ENCODE data around the gene KLHL42.
"Not testable (repeated sequence)": the region's sequence is repeated elsewhere in the genome, so short reads cannot be mapped to it uniquely, and the experiment has no call there.

KLHL42 gene, protein sequence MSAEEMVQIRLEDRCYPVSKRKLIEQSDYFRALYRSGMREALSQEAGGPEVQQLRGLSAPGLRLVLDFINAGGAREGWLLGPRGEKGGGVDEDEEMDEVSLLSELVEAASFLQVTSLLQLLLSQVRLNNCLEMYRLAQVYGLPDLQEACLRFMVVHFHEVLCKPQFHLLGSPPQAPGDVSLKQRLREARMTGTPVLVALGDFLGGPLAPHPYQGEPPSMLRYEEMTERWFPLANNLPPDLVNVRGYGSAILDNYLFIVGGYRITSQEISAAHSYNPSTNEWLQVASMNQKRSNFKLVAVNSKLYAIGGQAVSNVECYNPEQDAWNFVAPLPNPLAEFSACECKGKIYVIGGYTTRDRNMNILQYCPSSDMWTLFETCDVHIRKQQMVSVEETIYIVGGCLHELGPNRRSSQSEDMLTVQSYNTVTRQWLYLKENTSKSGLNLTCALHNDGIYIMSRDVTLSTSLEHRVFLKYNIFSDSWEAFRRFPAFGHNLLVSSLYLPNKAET

GRCh38 chr12:27779920-27780611 lies at the start of gene KLHL42, which contains the start of gene MANSC4:
KLHL42 (plus strand) TSS chr12:27780233; CDS start chr12:27780331, 98 bp downstream.
MANSC4 (minus strand) TSS chr12:27780236; CDS start chr12:27771276, 8,960 bp downstream.
- no peak for FAIRE-seq

DNA sequence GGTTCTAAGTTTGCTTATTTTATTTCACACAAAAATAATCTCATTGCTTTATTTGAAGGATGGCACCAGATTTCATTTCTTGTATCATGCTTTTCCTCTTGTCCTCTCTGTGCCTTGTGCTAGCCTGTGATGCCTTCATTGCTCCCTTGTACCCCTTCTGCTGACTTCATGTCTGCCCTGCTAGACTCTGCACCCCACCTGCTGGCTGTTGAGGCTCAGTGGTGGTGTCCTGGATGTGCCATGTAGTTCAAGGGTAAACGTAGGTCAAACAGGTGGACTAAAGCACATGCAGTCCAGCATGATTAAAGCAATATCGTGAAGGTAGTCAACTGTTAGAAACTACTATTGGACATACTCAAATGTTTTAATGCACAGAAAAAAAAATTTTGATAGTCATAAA lies 47.8 kb upstream of the KLHL42 start:
- FAIRE-seq = peak; percentile 32

DNA sequence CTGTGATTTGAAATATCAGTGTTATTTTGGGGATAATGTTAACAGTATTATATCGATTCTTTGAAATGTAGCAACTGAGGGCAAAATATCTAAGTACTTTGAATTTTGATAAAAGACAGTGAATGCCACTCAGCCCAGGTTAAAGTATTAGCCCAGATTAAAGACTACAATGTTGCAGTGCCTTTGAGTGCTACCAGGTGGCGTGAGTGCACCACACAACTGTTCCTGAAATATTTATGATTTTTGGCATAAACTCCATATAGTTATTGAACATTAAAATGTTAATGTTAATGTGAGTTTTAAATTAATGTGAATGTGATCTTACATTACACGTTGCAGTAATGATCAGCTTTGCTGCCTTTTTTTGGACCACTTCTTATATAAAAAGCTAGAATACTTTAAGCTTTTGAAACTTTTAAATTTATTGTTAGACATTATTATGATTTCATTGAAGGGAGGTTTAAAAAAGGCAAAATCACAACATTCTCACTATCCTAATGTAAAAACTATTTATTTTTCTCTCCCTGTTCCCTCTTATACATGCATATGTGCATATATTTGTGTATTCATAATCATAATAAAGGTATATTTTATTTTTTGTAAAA lies 46.9 kb upstream of the KLHL42 start:
- FAIRE-seq = peak; percentile 96

DNA sequence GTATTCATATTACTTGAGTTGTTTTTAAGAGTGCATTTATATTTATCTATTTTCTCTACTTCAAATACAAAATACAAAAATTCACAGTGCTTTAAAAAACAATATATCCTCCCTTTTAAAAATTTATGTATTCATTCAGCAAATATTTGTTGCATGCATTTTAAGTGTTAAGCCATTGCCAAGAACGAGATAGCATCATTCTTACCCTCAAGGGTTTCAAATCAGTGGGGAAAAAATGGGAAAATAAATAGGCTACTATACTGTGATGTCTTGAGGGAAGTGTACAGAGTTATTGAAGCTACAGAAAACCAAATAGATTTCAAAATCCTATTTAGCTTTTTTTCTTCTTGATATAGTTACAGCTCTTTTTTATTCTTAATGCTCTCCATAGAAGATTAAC lies 46.2 kb upstream of the KLHL42 start:
- no peak for FAIRE-seq

DNA sequence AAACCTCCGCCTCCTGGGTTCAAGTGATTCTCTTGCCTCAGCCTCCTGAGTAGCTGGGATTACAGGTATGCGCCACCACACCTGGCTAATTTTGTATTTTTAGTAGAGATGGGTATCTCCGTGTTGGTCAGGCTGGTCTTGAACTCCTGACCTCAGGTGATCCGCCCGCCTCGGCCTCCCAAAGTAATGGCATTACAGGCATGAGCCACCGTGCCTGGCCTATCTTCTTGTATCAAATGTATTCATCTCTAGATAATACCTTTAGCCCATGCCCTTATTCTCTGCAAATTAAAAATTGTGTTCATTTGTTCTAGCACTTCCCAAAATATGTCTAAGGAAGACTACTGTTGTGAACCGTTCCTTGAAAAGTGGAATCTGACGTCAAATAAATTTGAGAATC lies 45.7 kb upstream of the KLHL42 start:
- not testable (repeated sequence) for FAIRE-seq

- FAIRE-seq = no peak
Observed at GRCh38 chr12:27743601-27744000, 36.4 kb upstream of the KLHL42 start.

GRCh38 chr12:27745734-27746133 lies 34.3 kb upstream of the KLHL42 start:
- not testable (repeated sequence) for FAIRE-seq

DNA sequence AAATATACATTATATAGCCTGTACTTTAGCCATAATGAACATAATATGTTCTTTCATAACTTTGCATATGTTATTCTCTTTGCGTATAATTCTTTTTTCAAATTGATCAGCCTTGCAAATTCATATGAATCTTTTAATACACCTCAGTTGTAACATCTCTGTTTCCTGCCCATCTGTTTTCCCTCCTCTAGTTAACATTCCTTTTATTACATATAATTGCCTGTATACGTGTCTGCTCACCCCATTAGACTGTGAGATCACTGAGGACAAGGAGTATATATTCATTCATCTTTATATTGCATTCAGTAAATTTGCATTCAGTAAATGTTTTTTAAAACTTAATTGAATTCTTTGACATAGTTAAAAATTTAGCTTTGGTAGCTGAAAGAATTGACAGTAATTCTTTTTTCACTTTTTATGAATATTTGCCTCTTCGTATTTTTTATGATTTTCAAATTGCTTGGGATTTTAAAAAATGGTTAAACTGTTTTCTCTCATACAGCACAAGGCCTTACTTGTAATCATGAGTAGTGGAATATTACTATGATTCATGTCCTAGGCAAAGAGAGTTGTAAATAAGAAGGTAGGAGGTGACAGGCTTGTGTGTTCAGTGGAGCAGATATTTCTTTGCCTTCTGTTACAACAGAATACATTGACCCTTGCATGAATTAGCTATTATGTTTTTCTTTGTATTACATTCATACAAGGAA lies 32.8 kb upstream of the KLHL42 start:
- FAIRE-seq = no peak

- FAIRE-seq = no peak
Observed at GRCh38 chr12:27751386-27752047, 28.5 kb upstream of the KLHL42 start.

DNA sequence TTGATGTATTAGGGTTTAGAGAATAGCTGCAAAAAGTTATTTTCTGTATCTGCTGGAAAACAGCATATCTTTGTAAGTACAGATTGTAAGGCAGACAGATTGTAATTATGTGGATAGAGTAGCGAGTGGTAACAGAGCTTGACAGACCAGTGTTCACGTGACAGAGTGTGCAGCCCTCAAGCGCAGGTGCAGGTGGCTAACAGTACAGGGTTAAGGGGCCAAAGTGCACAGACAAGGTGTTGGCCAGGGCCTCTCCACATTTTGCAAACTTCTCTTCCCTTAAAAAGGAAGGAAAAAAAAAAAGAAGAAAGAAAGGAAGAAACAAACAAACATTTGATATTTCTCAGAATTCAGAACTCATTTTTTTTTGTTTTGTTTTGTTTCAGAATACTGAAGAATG lies 25.2 kb upstream of the KLHL42 start:
- no peak for FAIRE-seq

DNA sequence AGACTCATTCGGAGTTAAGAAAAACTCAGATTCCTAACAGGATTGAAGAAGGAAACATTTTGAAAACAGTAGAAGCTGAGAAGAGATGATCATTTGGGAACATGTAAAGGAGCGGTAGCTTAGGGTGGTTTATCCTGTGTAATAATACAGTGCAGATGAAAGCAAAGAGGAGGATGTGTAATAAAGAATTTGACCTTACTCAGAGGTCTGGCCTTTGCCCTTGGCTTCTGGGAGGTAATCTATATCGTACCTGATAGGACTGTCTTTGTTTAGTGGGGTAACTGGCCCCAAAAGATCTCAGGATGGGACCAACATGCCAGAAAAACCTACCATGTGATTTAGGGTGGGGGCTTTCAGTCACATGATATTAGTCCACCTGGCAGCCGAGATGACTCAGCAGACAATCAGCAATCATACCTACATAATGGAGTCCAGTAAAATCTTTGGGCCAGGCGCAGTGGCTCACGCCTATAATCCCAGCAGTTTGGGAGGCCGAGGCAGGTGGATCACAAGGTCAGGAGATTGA lies 23.3 kb upstream of the KLHL42 start:
- no peak for FAIRE-seq

- no peak for FAIRE-seq
Observed at GRCh38 chr12:27762757-27763156, 17.3 kb upstream of the KLHL42 start.

DNA sequence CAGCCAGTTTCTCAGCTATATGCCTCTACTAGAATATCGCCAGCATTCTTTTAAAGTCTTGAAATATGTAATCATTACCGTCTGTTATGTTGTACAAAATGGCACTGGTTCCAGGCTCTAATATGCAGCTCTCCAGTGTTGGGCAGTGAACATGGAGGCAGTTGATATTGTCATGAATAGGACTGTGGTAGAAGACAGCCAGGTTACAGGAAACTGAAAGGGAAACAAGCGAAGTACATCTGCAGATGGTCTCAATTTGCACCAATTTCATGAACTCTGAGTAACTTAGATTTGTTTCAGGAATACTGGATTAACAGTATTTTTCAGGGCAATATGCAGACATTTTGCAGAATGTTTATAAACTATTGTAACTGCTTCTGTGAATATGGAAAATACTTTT lies 13.4 kb upstream of the KLHL42 start:
- FAIRE-seq = no peak

DNA sequence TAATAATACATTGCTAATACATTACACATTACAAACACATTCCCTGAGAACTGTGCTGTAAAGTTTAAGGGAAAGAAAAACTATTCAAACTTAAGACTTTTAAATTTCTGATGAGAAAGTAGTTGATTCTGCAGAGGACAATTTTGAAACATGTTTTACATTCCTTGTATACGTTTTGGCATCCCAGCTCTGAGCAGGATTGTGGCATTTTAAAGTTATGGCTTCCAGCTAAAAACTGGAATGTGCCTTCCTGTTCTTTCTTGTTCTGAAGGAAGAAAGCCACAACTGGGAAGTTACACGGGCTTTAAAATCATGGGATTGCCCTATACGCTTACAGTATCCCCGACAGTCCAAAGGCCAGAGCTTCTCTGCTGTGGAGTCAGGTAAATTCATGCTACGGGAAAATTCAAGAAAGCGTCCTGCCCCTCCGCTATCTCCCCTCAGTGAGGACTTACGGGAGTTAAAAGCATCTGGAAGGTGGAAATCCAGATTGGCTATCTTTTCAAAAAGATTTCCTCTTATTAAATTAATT lies 10.8 kb upstream of the KLHL42 start:
- FAIRE-seq = no peak

DNA sequence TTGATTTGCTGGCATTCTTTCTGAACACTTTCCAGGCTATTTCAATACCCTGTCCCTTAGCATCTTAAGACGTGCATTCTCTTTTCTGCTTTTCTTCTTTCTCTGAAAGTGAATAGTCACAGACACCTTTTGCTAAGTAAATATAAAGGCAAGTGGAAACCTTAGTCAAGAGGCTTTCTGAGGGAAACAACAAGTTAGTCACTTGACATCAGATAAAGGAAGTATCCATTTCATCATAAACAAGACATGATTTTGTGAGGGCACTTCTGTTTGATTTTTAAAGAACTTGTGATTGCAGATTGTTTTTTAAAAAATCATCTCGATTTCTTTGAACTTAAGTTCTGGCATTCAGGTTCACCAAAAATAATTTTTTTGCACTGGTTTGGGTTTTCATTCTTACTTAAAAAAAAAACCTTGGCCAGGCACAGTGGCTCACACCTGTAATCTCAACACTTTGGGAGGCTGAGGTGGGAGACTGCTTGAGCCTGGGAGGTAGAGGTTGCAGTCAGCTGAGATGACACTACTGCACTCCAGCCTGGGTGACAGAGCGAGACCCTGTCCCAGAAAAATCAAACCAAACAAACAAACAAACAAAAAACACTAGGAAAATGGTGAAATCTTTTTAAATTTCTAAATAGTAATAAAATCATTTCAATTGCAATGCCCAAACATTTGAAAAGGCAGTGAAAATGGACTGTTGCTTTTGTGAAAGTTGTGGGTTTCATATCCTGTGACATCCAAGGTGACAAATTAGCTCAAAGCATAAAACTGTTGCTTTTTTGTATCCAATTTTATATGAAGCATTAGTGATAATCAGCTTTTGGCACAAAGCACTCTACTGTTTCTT lies 8.3 kb upstream of the KLHL42 start:
- no peak for FAIRE-seq

DNA sequence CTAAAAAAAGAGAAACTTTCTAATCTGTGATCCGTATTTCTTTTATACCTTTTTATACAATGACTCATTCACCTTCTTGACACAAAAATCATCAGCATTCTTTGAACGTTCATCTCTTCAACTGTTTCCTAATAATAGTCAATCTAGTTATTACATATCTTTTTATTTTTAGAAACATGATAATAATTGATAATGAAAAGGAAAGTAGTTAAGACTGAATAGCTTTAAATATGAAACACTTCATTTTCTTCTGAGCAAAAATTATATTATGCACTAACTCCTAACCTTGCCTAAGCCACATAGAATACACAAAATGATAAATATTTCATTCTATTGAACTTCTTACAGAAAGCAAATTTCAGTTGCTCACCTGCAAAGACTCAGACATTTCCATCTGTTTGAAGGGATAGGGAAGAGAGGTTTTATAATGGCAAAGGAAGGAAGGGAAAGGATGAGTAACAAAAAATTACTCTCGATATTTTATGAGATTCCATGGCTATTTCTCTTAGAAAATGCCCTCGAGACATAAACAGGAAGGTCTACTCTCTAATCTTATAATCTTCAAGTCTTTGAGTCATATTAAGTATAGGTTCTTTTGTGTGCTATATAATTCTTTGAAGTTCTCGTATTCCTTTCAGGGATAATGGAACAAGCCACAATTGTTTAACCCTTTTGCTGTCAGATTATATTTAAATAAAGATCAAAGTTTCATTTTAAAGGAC lies 7.5 kb upstream of the KLHL42 start:
- FAIRE-seq = no peak

DNA sequence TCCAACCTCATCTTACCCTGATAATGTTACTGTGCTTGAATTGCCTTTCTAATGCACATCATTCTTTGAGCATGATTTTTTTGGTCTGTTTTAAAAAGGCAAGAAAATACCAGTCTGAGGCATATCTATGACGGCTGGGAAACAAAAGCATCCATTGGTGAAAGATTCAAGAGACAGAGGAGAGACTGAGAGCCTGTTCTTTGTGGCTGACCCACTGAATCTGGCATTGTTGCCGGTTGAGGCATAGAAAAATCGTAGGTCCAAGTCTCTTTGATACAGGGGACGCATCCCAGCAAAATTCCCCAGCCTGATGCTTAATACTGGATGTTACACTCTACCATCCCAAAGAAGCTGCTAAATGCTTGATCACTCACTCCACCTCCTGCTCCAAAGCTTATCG lies 2.9 kb upstream of the KLHL42 start:
- FAIRE-seq = no peak

DNA sequence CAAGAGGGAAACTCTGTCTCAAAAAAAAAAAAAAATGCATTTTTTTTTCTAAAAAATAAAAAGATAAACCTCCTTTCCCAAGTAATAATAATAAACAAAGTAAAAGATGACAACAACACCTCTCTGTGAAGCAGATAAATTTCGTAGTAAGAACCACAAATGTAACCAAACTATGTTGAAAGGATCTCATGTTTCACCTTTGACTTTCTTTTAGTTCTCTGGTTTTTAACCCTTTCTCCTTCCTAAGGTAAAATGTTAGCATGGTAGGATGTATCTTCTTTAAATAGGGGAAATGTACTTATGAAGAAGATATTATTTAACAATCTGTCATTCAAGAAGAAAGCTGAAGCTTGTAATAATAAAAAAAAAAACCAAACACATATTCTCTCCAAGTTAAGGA lies 1.8 kb upstream of the KLHL42 start:
- no peak for FAIRE-seq

GRCh38 chr12:27779416-27779919 lies 565 bp upstream of the KLHL42 start:
- FAIRE-seq = no peak

Data from A204.1 (cell line).